ENCODE data around the gene BEST1.

- TF ChIP-seq CTCF (IDR thresholded peaks at IDR 0.05) (no peak), POLR2A (IDR thresholded peaks at IDR 0.05) (peak; percentile 46)
Observed at GRCh38 chr11:61963016-61963281, 12.8 kb downstream of the BEST1 start.
